GM18858 (cell line): ENCODE measurements around the gene COL6A1.
"Not testable (repeated sequence)": the region's sequence is repeated elsewhere in the genome, so short reads cannot be mapped to it uniquely, and the experiment has no call there.

Experiments used
- ATAC-seq: cut with Tn5 transposase; IDR thresholded peaks from one replicate; pipeline ENCODE4 v1.9.1; 2021; ENCODE audit not compliant: unreplicated experiment

Gene COL6A1

GRCh38 chr21:46045154-46045553 lies 63.6 kb downstream of the COL6A1 start:
- no peak for ATAC-seq

- ATAC-seq: no peak
Measured at GRCh38 chr21:46046471-46046870, 64.9 kb downstream of the COL6A1 start.

DNA sequence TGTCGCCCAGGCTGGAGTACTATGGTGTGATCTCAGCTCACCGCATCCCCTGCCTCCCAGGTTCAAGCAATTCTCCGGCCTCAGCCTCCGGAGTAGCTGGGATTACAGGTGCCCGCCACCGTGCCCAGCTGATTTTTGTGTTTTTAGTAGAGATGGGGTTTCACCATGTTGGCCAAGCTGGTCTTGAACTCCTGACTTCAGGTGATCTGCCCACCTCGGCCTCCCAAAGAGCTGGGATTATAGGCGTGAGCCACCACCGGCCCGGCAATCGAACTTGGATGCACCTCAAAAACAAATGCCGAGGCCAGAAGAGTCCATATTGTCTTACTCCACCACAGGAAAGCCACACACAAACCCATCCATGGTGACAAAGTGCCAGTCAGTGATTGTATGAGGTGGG lies 65.3 kb downstream of the COL6A1 start:
- ATAC-seq: not testable (repeated sequence)

GRCh38 chr21:46048926-46049889 lies 67.6 kb downstream of the COL6A1 start:
- ATAC-seq: no peak

DNA sequence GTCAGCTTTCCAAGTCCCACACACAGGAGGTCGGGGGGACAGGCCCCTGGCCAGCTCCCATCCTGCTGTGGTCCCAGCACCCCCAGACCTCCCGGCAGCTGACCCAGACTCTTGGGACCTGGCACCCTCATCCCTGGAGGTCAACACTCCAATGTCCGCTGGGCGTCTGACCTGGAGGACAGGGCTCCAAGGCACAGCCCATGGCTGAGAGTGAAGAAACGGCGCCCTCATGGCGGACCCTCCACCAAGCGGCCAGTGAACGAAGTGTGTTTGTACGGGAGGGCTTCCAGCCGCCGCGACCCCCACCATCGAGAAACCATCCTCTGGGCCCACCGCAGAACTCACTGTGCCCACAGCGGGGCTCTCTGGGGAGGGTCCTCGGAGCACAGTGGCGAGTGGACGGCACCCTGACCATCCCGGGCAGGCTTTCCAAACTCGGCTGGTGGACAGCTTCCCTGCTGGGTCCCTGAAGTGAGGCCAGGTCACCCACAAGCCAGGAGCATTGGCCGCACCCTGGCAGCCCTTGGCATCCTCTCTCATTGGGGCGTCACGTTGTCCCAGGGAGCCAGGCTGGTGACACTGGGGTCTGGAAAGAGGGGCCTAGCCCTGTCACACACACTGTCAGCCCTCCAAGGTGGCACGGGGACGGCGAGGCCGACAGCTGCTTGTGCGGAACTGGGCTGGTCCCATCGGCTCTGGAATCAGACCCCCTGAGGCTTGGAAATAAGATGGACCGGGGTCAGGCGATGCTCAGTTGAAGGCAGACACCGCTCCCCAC lies 68.5 kb downstream of the COL6A1 start:
- ATAC-seq: no peak

- no peak for ATAC-seq
Measured at GRCh38 chr21:46050668-46051378, 69.3 kb downstream of the COL6A1 start.

- ATAC-seq: no peak
Measured at GRCh38 chr21:46051379-46051770, 69.8 kb downstream of the COL6A1 start.

GRCh38 chr21:46051821-46052675 lies 70.5 kb downstream of the COL6A1 start:
- no peak for ATAC-seq

DNA sequence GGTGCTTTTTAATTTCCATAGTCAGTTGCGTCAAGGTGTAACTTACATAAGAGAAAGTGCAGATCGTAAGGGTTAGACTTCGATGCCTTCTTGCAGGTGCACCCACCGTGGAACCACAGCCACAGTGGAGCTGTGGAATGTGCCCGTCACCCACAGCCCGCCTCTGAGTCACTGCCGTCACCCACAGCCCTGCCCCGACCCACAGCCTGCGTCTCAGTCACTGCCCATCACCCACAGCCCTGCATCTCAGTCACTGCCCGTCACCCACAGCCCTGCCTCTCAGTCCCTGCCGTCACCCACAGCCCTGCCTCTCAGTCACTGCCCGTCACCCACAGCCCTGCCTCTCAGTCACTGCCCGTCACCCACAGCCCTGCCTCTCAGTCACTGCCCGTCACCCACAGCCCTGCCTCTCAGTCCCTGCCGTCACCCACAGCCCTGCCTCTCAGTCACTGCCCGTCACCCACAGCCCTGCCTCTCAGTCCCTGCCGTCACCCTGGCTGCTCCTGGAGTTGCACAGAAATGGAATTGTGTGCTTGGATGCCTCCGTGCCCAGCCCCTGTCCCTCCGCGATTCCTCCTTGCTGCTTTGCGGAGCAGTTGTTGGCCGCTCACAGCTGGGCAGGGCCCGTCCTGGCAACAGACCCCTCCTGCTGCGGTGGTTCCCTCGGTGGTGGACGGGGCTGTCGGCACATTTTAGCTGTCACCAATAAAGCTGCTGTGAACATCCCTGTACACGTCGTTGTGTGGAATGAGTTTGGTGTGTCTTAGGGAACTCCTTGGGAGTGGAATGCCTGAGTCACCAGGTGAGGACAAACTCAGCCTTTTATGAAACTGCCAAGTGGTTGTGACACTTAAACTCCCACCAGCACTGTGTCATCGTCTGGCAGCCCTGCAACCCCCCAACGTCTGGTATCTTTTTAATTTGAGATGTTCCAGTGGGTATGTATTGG lies 71.4 kb downstream of the COL6A1 start:
- no peak for ATAC-seq

GRCh38 chr21:46054031-46054430 lies 72.5 kb downstream of the COL6A1 start:
- no peak for ATAC-seq

DNA sequence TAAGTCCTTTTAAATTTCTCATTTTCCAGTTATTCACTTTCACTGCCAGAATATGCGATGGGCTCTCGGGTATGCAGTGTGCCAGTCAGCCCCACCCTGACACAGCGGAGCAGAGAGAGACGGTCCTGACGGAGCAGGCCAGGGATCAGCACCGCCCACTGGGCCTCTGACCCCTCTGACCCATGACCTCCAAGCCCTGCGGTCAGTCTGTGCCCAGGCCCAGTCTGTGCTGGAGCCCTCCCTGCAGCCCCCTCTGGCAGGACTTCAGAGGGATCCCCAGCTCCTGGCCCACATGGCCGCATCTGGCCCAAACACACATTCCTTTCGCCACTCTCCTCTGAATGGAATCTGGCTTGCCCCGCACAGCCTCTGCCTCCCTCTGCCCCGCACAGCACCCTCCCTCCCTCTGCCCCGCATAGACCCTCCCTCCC lies 72.9 kb downstream of the COL6A1 start:
- ATAC-seq: no peak
